ENCODE data around the gene GFRA1.

GFRA1 gene

GRCh38 chr10:116141855-116142254, 131.2 kb downstream of the GFRA1 start:
- Histone ChIP-seq H3K4me1 (ENCODE audit: control insufficient read depth, insufficient read depth, low read length) (no peaks in the 10 kb centered on the region), H3K4me3 (ENCODE audit: low read length) (no peak overlapping the region), H3K27me3 (ENCODE audit: control insufficient read depth, insufficient read depth, low read length) (no peaks in the 10 kb centered on the region), H3K36me3 (ENCODE audit: control insufficient read depth, insufficient read depth, low read length) (no peaks in the 10 kb centered on the region), H3K9ac (ENCODE audit: low read length) (no peak overlapping the region), H3K27ac (ENCODE audit: low read depth, low read length) (no peak overlapping the region)

- Histone ChIP-seq H3K9ac (ENCODE audit: low read length) (no peak overlapping the region), H3K36me3 (ENCODE audit: control insufficient read depth, insufficient read depth, low read length) (no peaks in the 10 kb centered on the region), H3K4me1 (ENCODE audit: control insufficient read depth, insufficient read depth, low read length) (no peaks in the 10 kb centered on the region), H3K4me3 (ENCODE audit: low read length) (no peak overlapping the region), H3K27ac (ENCODE audit: low read depth, low read length) (no peak overlapping the region), H3K27me3 (ENCODE audit: control insufficient read depth, insufficient read depth, low read length) (no peaks in the 10 kb centered on the region)
Measured at GRCh38 chr10:116141246-116141645, 131.8 kb downstream of the GFRA1 start.

- Histone ChIP-seq H3K9ac (ENCODE audit: low read length) (no peak overlapping the region), H3K4me1 (ENCODE audit: control insufficient read depth, insufficient read depth, low read length) (no peaks in the 10 kb centered on the region), H3K4me3 (ENCODE audit: low read length) (no peak overlapping the region), H3K36me3 (ENCODE audit: control insufficient read depth, insufficient read depth, low read length) (no peaks in the 10 kb centered on the region), H3K27me3 (ENCODE audit: control insufficient read depth, insufficient read depth, low read length) (no peaks in the 10 kb centered on the region), H3K27ac (ENCODE audit: low read depth, low read length) (no peak overlapping the region)
Measured at GRCh38 chr10:116139886-116140285, 133.1 kb downstream of the GFRA1 start.

GRCh38 chr10:116138897-116139296, 134.1 kb downstream of the GFRA1 start:
- Histone ChIP-seq H3K27ac (ENCODE audit: low read depth, low read length) (no peak overlapping the region), H3K4me1 (ENCODE audit: control insufficient read depth, insufficient read depth, low read length) (no peaks in the 10 kb centered on the region), H3K36me3 (ENCODE audit: control insufficient read depth, insufficient read depth, low read length) (no peaks in the 10 kb centered on the region), H3K4me3 (ENCODE audit: low read length) (no peak overlapping the region), H3K9ac (ENCODE audit: low read length) (no peak overlapping the region), H3K27me3 (ENCODE audit: control insufficient read depth, insufficient read depth, low read length) (no peaks in the 10 kb centered on the region)

GRCh38 chr10:116136261-116136660, 136.7 kb downstream of the GFRA1 start:
- Histone ChIP-seq H3K4me1 (ENCODE audit: control insufficient read depth, insufficient read depth, low read length) (peaks cover 2% of the 10 kb centered on the region), H3K27me3 (ENCODE audit: control insufficient read depth, insufficient read depth, low read length) (no peaks in the 10 kb centered on the region), H3K9ac (ENCODE audit: low read length) (no peak overlapping the region), H3K27ac (ENCODE audit: low read depth, low read length) (no peak overlapping the region), H3K4me3 (ENCODE audit: low read length) (no peak overlapping the region), H3K36me3 (ENCODE audit: control insufficient read depth, insufficient read depth, low read length) (no peaks in the 10 kb centered on the region)

GRCh38 chr10:116134322-116134721, 138.7 kb downstream of the GFRA1 start:
- Histone ChIP-seq H3K27ac (ENCODE audit: low read depth, low read length) (no peak overlapping the region), H3K4me3 (ENCODE audit: low read length) (no peak overlapping the region), H3K36me3 (ENCODE audit: control insufficient read depth, insufficient read depth, low read length) (no peaks in the 10 kb centered on the region), H3K4me1 (ENCODE audit: control insufficient read depth, insufficient read depth, low read length) (peaks cover 2% of the 10 kb centered on the region), H3K27me3 (ENCODE audit: control insufficient read depth, insufficient read depth, low read length) (no peaks in the 10 kb centered on the region), H3K9ac (ENCODE audit: low read length) (no peak overlapping the region)

- Histone ChIP-seq H3K27me3 (ENCODE audit: control insufficient read depth, insufficient read depth, low read length) (no peaks in the 10 kb centered on the region), H3K4me3 (ENCODE audit: low read length) (no peak overlapping the region), H3K9ac (ENCODE audit: low read length) (no peak overlapping the region), H3K4me1 (ENCODE audit: control insufficient read depth, insufficient read depth, low read length) (peaks cover 2% of the 10 kb centered on the region), H3K36me3 (ENCODE audit: control insufficient read depth, insufficient read depth, low read length) (no peaks in the 10 kb centered on the region), H3K27ac (ENCODE audit: low read depth, low read length) (no peak overlapping the region)
Measured at GRCh38 chr10:116133634-116134033, 139.4 kb downstream of the GFRA1 start.

- H3K9ac ChIP-seq (ENCODE audit: low read length): no peak overlapping the region
- H3K36me3 ChIP-seq (ENCODE audit: control insufficient read depth, insufficient read depth, low read length): no peaks in the 10 kb centered on the region
- H3K4me3 ChIP-seq (ENCODE audit: low read length): no peak overlapping the region
- no peak overlapping the region for H3K27ac ChIP-seq (ENCODE audit: low read depth, low read length)
- peaks cover 2% of the 10 kb centered on the region for H3K4me1 ChIP-seq (ENCODE audit: control insufficient read depth, insufficient read depth, low read length)
- no peaks in the 10 kb centered on the region for H3K27me3 ChIP-seq (ENCODE audit: control insufficient read depth, insufficient read depth, low read length)
Measured at GRCh38 chr10:116132780-116133399, 140.1 kb downstream of the GFRA1 start.

GRCh38 chr10:116130006-116130405, 143.0 kb downstream of the GFRA1 start:
- no peak overlapping the region for H3K27ac ChIP-seq (ENCODE audit: low read depth, low read length)
- no peak overlapping the region for H3K9ac ChIP-seq (ENCODE audit: low read length)
- no peak overlapping the region for H3K4me3 ChIP-seq (ENCODE audit: low read length)
- peaks cover 2% of the 10 kb centered on the region for H3K4me1 ChIP-seq (ENCODE audit: control insufficient read depth, insufficient read depth, low read length)
- H3K36me3 ChIP-seq (ENCODE audit: control insufficient read depth, insufficient read depth, low read length): no peaks in the 10 kb centered on the region
- no peaks in the 10 kb centered on the region for H3K27me3 ChIP-seq (ENCODE audit: control insufficient read depth, insufficient read depth, low read length)

- H3K4me3 ChIP-seq (ENCODE audit: low read length): no peak overlapping the region
- H3K27ac ChIP-seq (ENCODE audit: low read depth, low read length): no peak overlapping the region
- peaks cover 3% of the 10 kb centered on the region for H3K4me1 ChIP-seq (ENCODE audit: control insufficient read depth, insufficient read depth, low read length)
- H3K36me3 ChIP-seq (ENCODE audit: control insufficient read depth, insufficient read depth, low read length): no peaks in the 10 kb centered on the region
- H3K9ac ChIP-seq (ENCODE audit: low read length): no peak overlapping the region
- no peaks in the 10 kb centered on the region for H3K27me3 ChIP-seq (ENCODE audit: control insufficient read depth, insufficient read depth, low read length)
Measured at GRCh38 chr10:116126954-116127695, 145.9 kb downstream of the GFRA1 start.

- Histone ChIP-seq H3K36me3 (ENCODE audit: control insufficient read depth, insufficient read depth, low read length) (no peaks in the 10 kb centered on the region), H3K4me1 (ENCODE audit: control insufficient read depth, insufficient read depth, low read length) (peaks cover 4% of the 10 kb centered on the region), H3K4me3 (ENCODE audit: low read length) (no peak overlapping the region), H3K27me3 (ENCODE audit: control insufficient read depth, insufficient read depth, low read length) (no peaks in the 10 kb centered on the region), H3K27ac (ENCODE audit: low read depth, low read length) (no peak overlapping the region), H3K9ac (ENCODE audit: low read length) (no peak overlapping the region)
Measured at GRCh38 chr10:116126239-116126638, 146.8 kb downstream of the GFRA1 start.

GRCh38 chr10:116125180-116125579, 147.8 kb downstream of the GFRA1 start:
- no peak overlapping the region for H3K9ac ChIP-seq (ENCODE audit: low read length)
- no peak overlapping the region for H3K4me3 ChIP-seq (ENCODE audit: low read length)
- no peaks in the 10 kb centered on the region for H3K36me3 ChIP-seq (ENCODE audit: control insufficient read depth, insufficient read depth, low read length)
- no peaks in the 10 kb centered on the region for H3K27me3 ChIP-seq (ENCODE audit: control insufficient read depth, insufficient read depth, low read length)
- peaks cover 10% of the 10 kb centered on the region for H3K4me1 ChIP-seq (ENCODE audit: control insufficient read depth, insufficient read depth, low read length)
- H3K27ac ChIP-seq (ENCODE audit: low read depth, low read length): no peak overlapping the region

- Histone ChIP-seq H3K27ac (ENCODE audit: low read depth, low read length) (no peak overlapping the region), H3K27me3 (ENCODE audit: control insufficient read depth, insufficient read depth, low read length) (no peaks in the 10 kb centered on the region), H3K36me3 (ENCODE audit: control insufficient read depth, insufficient read depth, low read length) (no peaks in the 10 kb centered on the region), H3K4me3 (ENCODE audit: low read length) (no peak overlapping the region), H3K9ac (ENCODE audit: low read length) (no peak overlapping the region), H3K4me1 (ENCODE audit: control insufficient read depth, insufficient read depth, low read length) (peaks cover 10% of the 10 kb centered on the region)
Measured at GRCh38 chr10:116124777-116125176, 148.2 kb downstream of the GFRA1 start.
